H7 (cell line): ENCODE data around the gene CFAP298. TPM values are rescaled to one million over a fixed set of nuclear protein-coding genes. Genes with fewer than 3 reads are reported as not detected.
"Not testable (repeated sequence)": the region's sequence is repeated elsewhere in the genome, so short reads cannot be mapped to it uniquely, and the experiment has no call there.

Experiments
- DNase-seq: peaks from one replicate; pipeline ENCODE4 v3.0.0; 2012
- H3K27me3 ChIP-seq: 2 replicates; pipeline ENCODE4 v1.6.0; 2011; ENCODE audit warnings: mild to moderate bottlenecking, low read length; ENCODE audit not compliant: control insufficient read depth, insufficient read depth
- H3K36me3 ChIP-seq: replicated peaks from 2 replicates; pipeline ENCODE4 v1.5.1; 2011; ENCODE audit warnings: low read length; ENCODE audit not compliant: control insufficient read depth, insufficient read depth
- H3K4me3 ChIP-seq: 2 replicates; pipeline ENCODE4 v1.5.1; 2011; ENCODE audit warnings: low read depth, mild to moderate bottlenecking, control low read depth, low read length, moderate library complexity; ENCODE audit not compliant: insufficient read depth
- total RNA-seq: library from RNA; depleted of rRNA; stranded (reverse); fragments of >200 nt; shearing (Covaris generic); gene quantifications from 2 replicates; pipeline ENCODE4 v1.2.3, GENCODE V29; 2014; rRNA removed

CFAP298 gene
- total RNA-seq, 1 experiment from 2014 or later: 63.7 TPM

- DNase-seq: no peak
- Histone ChIP-seq H3K4me3 (no peak overlapping the region), H3K27me3 (no peaks in the 10 kb centered on the region; the same call in 1 of the 2 replicates), H3K36me3 (no peaks in the 10 kb centered on the region; the same call in 1 of the 2 replicates)
Observed at GRCh38 chr21:32565856-32566465, 46.2 kb downstream of the CFAP298 start.

- DNase-seq: no peak
- Histone ChIP-seq H3K4me3 (no peak overlapping the region), H3K36me3 (no peaks in the 10 kb centered on the region; the same call in 1 of the 2 replicates), H3K27me3 (no peaks in the 10 kb centered on the region)
Observed at GRCh38 chr21:32562915-32563314, 49.3 kb downstream of the CFAP298 start.

DNA sequence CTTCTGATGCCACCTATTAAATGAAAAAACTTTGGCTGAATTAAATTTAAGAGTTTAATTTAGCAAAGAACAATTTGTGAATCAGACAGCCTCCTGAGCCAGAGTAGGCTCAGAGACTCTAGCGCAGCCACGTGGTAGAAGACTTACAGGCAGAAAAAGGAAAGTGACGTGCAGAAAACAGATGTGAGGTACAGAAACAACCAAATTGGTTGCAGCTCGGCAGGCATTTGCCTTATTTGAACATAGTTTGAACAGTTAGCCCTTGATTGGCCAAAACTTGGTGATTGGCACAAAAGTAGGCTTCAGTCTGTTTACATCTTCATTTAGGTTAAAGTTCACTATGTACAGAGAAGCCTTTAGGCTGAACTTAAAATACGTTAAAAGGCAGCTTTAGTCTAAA lies 49.8 kb downstream of the CFAP298 start:
- H3K27me3 ChIP-seq: no peaks in the 10 kb centered on the region
- no peaks in the 10 kb centered on the region; the same call in 1 of the 2 replicates for H3K36me3 ChIP-seq
- H3K4me3 ChIP-seq: no peak overlapping the region
- no peak for DNase-seq

DNA sequence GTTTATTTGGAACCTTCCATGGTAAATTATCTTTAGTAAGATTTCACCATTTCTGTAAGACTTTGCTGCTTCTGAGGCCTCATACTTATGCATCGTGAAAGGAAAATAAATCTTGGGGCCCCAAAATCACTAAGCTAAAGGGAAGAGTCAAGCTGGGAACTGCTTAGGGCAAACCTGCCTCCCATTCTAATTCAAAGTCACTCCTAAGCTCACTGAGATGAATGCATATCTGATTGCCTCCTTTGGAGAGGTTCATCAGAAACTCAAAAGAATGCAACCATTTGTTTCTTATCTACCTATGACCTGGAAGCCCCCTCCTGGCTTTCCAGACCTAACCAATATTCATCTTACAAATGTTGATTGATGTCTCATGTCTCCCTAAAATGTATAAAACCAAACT lies 50.7 kb downstream of the CFAP298 start:
- not testable (repeated sequence) for DNase-seq, H3K4me3 ChIP-seq, H3K36me3 ChIP-seq, H3K27me3 ChIP-seq

DNA sequence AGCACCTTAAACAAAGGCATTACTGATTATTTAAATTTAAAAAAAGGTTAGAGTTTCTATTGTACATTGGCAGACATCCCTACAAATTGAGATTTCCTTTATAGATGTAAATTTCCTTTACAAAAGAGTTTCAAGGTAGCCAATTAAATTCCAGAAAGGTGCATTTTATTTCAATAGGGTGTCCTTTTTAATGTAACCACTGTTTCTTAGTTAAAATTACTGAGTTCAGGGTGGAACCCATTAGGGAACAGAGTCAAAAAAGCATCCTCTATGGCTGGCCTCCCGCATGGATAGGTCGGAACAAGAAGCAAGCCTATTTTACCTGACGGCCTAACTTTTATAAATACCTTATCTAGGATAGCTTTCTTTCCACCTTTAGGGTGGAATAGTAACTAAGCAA lies 51.3 kb downstream of the CFAP298 start:
- no peak for DNase-seq
- no peaks in the 10 kb centered on the region for H3K27me3 ChIP-seq
- no peak overlapping the region for H3K4me3 ChIP-seq
- H3K36me3 ChIP-seq: no peaks in the 10 kb centered on the region

GRCh38 chr21:32559006-32559610 lies 53.1 kb downstream of the CFAP298 start:
- H3K36me3 ChIP-seq: no peaks in the 10 kb centered on the region
- H3K27me3 ChIP-seq: no peaks in the 10 kb centered on the region
- no peak overlapping the region for H3K4me3 ChIP-seq
- DNase-seq: no peak

DNA sequence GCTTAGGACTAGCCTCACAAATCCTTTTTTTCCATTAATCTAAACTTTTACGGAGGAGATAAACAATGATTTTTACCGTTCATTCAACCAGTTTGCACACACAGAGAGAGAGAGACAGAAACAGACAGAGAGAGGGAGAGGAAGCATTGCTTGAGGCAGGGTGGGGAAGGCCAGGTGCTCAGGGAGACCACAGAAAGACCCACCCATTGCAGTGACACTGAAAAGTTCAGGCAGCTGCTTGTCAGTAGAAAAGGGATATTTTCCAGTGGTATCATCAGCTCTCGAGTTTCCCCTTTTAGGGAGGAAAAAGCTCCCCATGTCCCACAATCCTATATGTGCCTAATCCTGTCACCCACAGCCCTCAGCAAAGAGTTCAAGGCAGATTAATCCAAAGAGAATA lies 54.1 kb downstream of the CFAP298 start:
- DNase-seq: no peak
- no peaks in the 10 kb centered on the region for H3K36me3 ChIP-seq
- H3K4me3 ChIP-seq: no peak overlapping the region
- no peaks in the 10 kb centered on the region for H3K27me3 ChIP-seq

- no peak for DNase-seq
- Histone ChIP-seq H3K27me3 (no peaks in the 10 kb centered on the region), H3K4me3 (no peak overlapping the region), H3K36me3 (no peaks in the 10 kb centered on the region)
Observed at GRCh38 chr21:32554832-32555638, 57.1 kb downstream of the CFAP298 start.

DNA sequence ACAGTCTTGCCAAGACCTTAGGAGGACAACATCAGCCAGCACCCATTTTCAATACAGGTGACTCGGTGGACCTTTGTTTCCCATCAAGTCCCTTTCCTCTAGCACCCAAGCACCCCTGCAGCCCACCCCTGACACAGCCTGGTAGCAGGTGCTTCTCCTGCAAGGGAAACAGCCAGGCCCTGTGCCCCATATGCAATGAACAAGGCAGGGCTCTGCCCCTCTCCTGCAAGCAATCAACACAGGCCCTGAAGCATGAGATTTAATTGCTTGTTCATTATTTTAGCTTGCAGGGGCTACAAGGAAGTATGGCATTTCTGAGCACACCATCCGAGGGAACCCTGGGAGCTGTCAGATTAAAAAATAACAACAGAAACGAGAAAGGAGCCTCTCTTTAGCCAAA lies 62.3 kb downstream of the CFAP298 start:
- DNase-seq: no peak
- H3K27me3 ChIP-seq: no peaks in the 10 kb centered on the region
- H3K36me3 ChIP-seq: no peaks in the 10 kb centered on the region
- no peak overlapping the region for H3K4me3 ChIP-seq

DNA sequence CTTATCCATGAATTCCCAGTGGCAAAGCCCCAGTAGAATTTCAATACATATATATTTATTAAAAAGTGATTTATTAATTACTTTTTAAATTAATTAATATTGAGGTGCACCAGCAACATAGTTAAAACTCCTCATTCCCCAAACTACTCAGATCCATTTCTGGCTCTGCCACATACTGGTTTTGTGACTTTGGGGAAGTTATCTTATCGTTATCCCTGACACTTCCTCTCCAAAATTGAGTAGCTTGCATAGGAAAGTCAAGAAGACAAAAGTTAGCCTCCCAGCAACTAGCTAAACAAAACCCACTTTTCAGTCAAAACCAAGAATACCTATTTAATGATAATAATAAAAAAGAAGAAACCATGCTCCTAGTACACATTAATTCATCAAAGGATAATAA lies 62.7 kb downstream of the CFAP298 start:
- H3K36me3 ChIP-seq: no peaks in the 10 kb centered on the region
- no peaks in the 10 kb centered on the region for H3K27me3 ChIP-seq
- no peak for DNase-seq
- no peak overlapping the region for H3K4me3 ChIP-seq

Other genes starting within 250 kb of the CFAP298 start
- gene URB1, start 219.4 kb downstream of the CFAP298 start, total RNA-seq: 23.3 and 24.2 TPM in 2 replicates
- gene EVA1C, start 199.7 kb downstream of the CFAP298 start, total RNA-seq: 3.3 and 4.5 TPM in 2 replicates
- gene TCP10L, start 26.9 kb downstream of the CFAP298 start, total RNA-seq: 3.1 TPM in 1 of 2 replicates, not detected in the other
- gene SYNJ1, start 115.6 kb upstream of the CFAP298 start, total RNA-seq: 0.97 and 1.2 TPM in 2 replicates
- gene PAXBP1, start 159.4 kb upstream of the CFAP298 start, total RNA-seq: 25.5 and 49.1 TPM in 2 replicates